HepG2 (cell line): Measurements from ENCODE around the gene CCDC9B. TPM values are rescaled to one million over a fixed set of nuclear protein-coding genes. Genes with fewer than 3 reads are reported as not detected.

ENCODE experiments used
- AKNA ChIP-seq: sonication (generic); formaldehyde crosslinking; IDR thresholded peaks from 2 replicates; pipeline ENCODE4 v1.4.0; 2020; ENCODE audit warnings: missing genetic modification reagents, borderline replicate concordance
- ARID4A ChIP-seq: sonication (generic); formaldehyde crosslinking; IDR thresholded peaks from 2 replicates; pipeline ENCODE4 v1.5.0; 2020; ENCODE audit warnings: mild to moderate bottlenecking, missing genetic modification reagents, borderline replicate concordance
- NAIF1 ChIP-seq: sonication (generic); formaldehyde crosslinking; IDR thresholded peaks from 2 replicates; pipeline ENCODE4 v1.5.0; 2020; ENCODE audit warnings: mild to moderate bottlenecking, missing genetic modification reagents, borderline replicate concordance
- PRDM4 ChIP-seq: sonication (generic); formaldehyde crosslinking; IDR thresholded peaks from 2 replicates; pipeline ENCODE4 v1.9.0; 2021; ENCODE audit warnings: missing genetic modification reagents, borderline replicate concordance
- ZFP36L2 ChIP-seq: sonication (generic); formaldehyde crosslinking; IDR thresholded peaks from 2 replicates; pipeline ENCODE4 v1.4.0; 2020; ENCODE audit warnings: missing genetic modification reagents
- ZNF563 ChIP-seq: sonication (generic); formaldehyde crosslinking; IDR thresholded peaks from 2 replicates; pipeline ENCODE4 v1.8.0; 2022; ENCODE audit warnings: mild to moderate bottlenecking, moderate library complexity, missing genetic modification reagents
- ZNF781 ChIP-seq: sonication (generic); formaldehyde crosslinking; IDR thresholded peaks from 2 replicates; pipeline ENCODE4 v1.5.1; 2020; ENCODE audit warnings: borderline replicate concordance, mild to moderate bottlenecking, missing genetic modification reagents; ENCODE audit errors: not compliant biosample characterization
- polyA plus RNA-seq, 8 experiments: library from polyadenylated mRNA; depleted of rRNA in 3 of 8; stranded (reverse) in 7 of 8; unstranded in 1 of 8; fragments of >200 nt; fragmentation: Illumina TruSeq in 4 of 8; extraction: Trizol in 4 of 8; gene quantifications; 2 replicates each; pipeline versions ENCODE4 v1.2.1 to v1.2.3, GENCODE V29; 2011 to 2016; ENCODE audit warnings: low read depth in 4 of 8, missing spikeins in 1 of 8, mixed read lengths in 1 of 8; ENCODE audit not compliant: insufficient read depth in 1 of 8
- total RNA-seq, 5 experiments: library from RNA; depleted of rRNA; stranded (reverse); fragments of >200 nt; fragmentation: Illumina TruSeq; extraction: Trizol; gene quantifications; 2 replicates each; pipeline ENCODE4 v1.2.3, GENCODE V29; 2016; ENCODE audit warnings: low read depth in 1 of 5

The CCDC9B gene
- total and polyA plus RNA-seq, 2 of the 13 experiments (the other 11 are each of a cell fraction or from before 2014, with no cell fraction given) = 0.98 to 1.6 TPM

- TF ChIP-seq PRDM4 = no peak
- TF ChIP-seq NAIF1 = no peak
- TF ChIP-seq ARID4A = no peak
- no peak for TF ChIP-seq ZNF563 (CRISPR knock-in tag)
- no peak for TF ChIP-seq AKNA (CRISPR knock-in tag)
- TF ChIP-seq ZNF781 = no peak
- no peak for TF ChIP-seq ZFP36L2
Observed at GRCh38 chr15:40363611-40364010, 22.9 kb upstream of the CCDC9B start (continued).
